Activated CD4-positive, CD25-positive, alpha-beta regulatory T cell treated with anti-CD3 and anti-CD28 coated beads, Interleukin-2, amount 50 U/mL, for 72 hours (primary cell): ENCODE measurements around the gene RAB7A.
"Not testable (repeated sequence)": the region's sequence is repeated elsewhere in the genome, so short reads cannot be mapped to it uniquely, and the experiment has no call there.

ENCODE experiments used
- DNase-seq: peaks from one replicate; pipeline ENCODE4 v3.0.0; 2021

RAB7A gene

GRCh38 chr3:128712848-128713247, 13.1 kb upstream of the RAB7A start:
- DNase-seq = no peak

GRCh38 chr3:128714887-128715491, 11.0 kb upstream of the RAB7A start:
- DNase-seq = no peak

- DNase-seq = not testable (repeated sequence)
Observed at GRCh38 chr3:128718892-128719291, 7.1 kb upstream of the RAB7A start.

GRCh38 chr3:128720891-128721290, 5.1 kb upstream of the RAB7A start:
- no peak for DNase-seq

GRCh38 chr3:128723477-128723876, 2.5 kb upstream of the RAB7A start:
- no peak for DNase-seq

- DNase-seq = no peak
Observed at GRCh38 chr3:128725547-128726022, 398 bp upstream of the RAB7A start.

GRCh38 chr3:128727059-128727458, 1.1 kb downstream of the RAB7A start:
- no peak for DNase-seq

GRCh38 chr3:128727485-128727884, 1.5 kb downstream of the RAB7A start:
- DNase-seq = no peak

GRCh38 chr3:128727996-128728395, 2.0 kb downstream of the RAB7A start:
- no peak for DNase-seq

- DNase-seq = not testable (repeated sequence)
Observed at GRCh38 chr3:128728521-128728920, 2.5 kb downstream of the RAB7A start.

GRCh38 chr3:128730471-128730870, 4.5 kb downstream of the RAB7A start:
- DNase-seq = no peak

GRCh38 chr3:128734523-128735189, 8.7 kb downstream of the RAB7A start:
- no peak for DNase-seq

- DNase-seq = no peak
Observed at GRCh38 chr3:128735287-128735686, 9.3 kb downstream of the RAB7A start.

GRCh38 chr3:128735884-128736283, 9.9 kb downstream of the RAB7A start:
- no peak for DNase-seq

- no peak for DNase-seq
Observed at GRCh38 chr3:128736601-128737000, 10.6 kb downstream of the RAB7A start.

- no peak for DNase-seq
Observed at GRCh38 chr3:128740621-128741020, 14.6 kb downstream of the RAB7A start.

GRCh38 chr3:128742821-128743594, 17.0 kb downstream of the RAB7A start:
- no peak for DNase-seq

- DNase-seq = no peak
Observed at GRCh38 chr3:128745742-128746141, 19.8 kb downstream of the RAB7A start.

GRCh38 chr3:128746881-128747280, 20.9 kb downstream of the RAB7A start:
- no peak for DNase-seq

GRCh38 chr3:128748557-128748956, 22.6 kb downstream of the RAB7A start:
- no peak for DNase-seq

GRCh38 chr3:128749035-128749434, 23.1 kb downstream of the RAB7A start:
- no peak for DNase-seq

GRCh38 chr3:128749561-128749960, 23.6 kb downstream of the RAB7A start:
- not testable (repeated sequence) for DNase-seq

- no peak for DNase-seq
Observed at GRCh38 chr3:128753715-128754114, 27.7 kb downstream of the RAB7A start.

- no peak for DNase-seq
Observed at GRCh38 chr3:128760042-128760441, 34.1 kb downstream of the RAB7A start.
